ENCODE results near the gene EHBP1. TPM values are rescaled to one million over a fixed set of nuclear protein-coding genes. Genes with fewer than 3 reads are reported as not detected.

Gene EHBP1
- polyA plus RNA-seq, 3 donors = 4.2 to 6.1 (median 6.0) TPM

DNA sequence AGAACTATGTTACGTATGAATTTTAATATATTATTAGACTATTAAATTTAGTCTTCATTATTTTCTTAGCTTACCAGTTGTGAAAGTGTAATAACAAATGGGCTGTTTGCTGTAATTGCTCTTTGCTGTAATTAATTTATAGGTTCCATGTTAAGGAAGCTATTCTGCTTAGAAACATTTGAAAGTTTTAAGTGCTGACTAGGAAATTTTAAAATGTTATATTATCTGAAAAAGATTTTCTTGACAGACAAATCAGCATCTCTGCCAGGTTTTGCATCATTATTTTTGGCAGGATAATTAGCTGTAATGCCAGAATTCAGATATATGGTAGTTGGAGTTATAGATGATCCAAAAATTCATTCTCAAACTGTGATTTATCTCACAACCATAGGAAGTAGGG, 387.3 kb downstream of the EHBP1 start:
- Mint-ChIP-seq H3K9me3 (peaks cover 2 to 10% (median 6%) of the 10 kb centered on the region in 7 donors), H3K4me1 (no peaks in the 10 kb centered on the region), H3K4me3 (no peak overlapping the region), H3K36me3 (no peaks in the 10 kb centered on the region), H3K27me3 (ENCODE audit: low read depth in 3 of 3) (peaks cover 1 to 3% (median 3%) of the 10 kb centered on the region in 3 donors), H3K27ac (no peak overlapping the region)
- no peak overlapping the region for H2AFZ ChIP-seq (ENCODE audit: insufficient read depth, low read depth, low read length, poor library complexity, severe bottlenecking)
- intact Hi-C loops (cut with micrococcal nuclease) = no loop called here
- H3K4me2 ChIP-seq (replicated peaks; ENCODE audit: extremely low read depth, low read length, poor library complexity, severe bottlenecking) = no peak overlapping the region
- no peaks in the 10 kb centered on the region for H3K27me3 ChIP-seq (ENCODE audit: control insufficient read depth in 2 of 2, insufficient read depth in 2 of 2, low read length in 2 of 2)
- H3K36me3 ChIP-seq (replicated peaks in 1 of 2; ENCODE audit: control insufficient read depth in 1 of 2, insufficient read depth in 2 of 2, low read length in 2 of 2) = no peaks in the 10 kb centered on the region
- TF ChIP-seq, protein P1, sequence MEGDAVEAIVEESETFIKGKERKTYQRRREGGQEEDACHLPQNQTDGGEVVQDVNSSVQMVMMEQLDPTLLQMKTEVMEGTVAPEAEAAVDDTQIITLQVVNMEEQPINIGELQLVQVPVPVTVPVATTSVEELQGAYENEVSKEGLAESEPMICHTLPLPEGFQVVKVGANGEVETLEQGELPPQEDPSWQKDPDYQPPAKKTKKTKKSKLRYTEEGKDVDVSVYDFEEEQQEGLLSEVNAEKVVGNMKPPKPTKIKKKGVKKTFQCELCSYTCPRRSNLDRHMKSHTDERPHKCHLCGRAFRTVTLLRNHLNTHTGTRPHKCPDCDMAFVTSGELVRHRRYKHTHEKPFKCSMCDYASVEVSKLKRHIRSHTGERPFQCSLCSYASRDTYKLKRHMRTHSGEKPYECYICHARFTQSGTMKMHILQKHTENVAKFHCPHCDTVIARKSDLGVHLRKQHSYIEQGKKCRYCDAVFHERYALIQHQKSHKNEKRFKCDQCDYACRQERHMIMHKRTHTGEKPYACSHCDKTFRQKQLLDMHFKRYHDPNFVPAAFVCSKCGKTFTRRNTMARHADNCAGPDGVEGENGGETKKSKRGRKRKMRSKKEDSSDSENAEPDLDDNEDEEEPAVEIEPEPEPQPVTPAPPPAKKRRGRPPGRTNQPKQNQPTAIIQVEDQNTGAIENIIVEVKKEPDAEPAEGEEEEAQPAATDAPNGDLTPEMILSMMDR (IDR thresholded peaks at IDR 0.05) = no peak
- H3K79me2 ChIP-seq (ENCODE audit: insufficient read depth, low read length) = no peaks in the 10 kb centered on the region
- H4K20me1 ChIP-seq (ENCODE audit: insufficient read depth, low read length) = no peaks in the 10 kb centered on the region
- DNase-seq = no peak
- H3K27ac ChIP-seq (ENCODE audit: low read depth in 1 of 2, low read length in 2 of 2) = no peak overlapping the region
- H3K4me1 ChIP-seq (ENCODE audit: control insufficient read depth in 1 of 2, insufficient read depth in 2 of 2, low read length in 2 of 2) = no peaks in the 10 kb centered on the region
- WGBS (ENCODE audit: insufficient coverage) = no CpG with 5 or more reads among the region's 1 CpG
- no peaks in the 10 kb centered on the region for H3K9me3 ChIP-seq (replicated peaks in 1 of 2; ENCODE audit: control insufficient read depth in 1 of 2, insufficient read depth in 1 of 2, low read length in 2 of 2)
- H3K4me3 ChIP-seq (replicated peaks in 1 of 3; ENCODE audit: low read depth in 2 of 3, low read length in 3 of 3) = no peak overlapping the region
- H3K9ac ChIP-seq (ENCODE audit: insufficient read depth, low read length, poor library complexity, severe bottlenecking) = no peak overlapping the region

DNA sequence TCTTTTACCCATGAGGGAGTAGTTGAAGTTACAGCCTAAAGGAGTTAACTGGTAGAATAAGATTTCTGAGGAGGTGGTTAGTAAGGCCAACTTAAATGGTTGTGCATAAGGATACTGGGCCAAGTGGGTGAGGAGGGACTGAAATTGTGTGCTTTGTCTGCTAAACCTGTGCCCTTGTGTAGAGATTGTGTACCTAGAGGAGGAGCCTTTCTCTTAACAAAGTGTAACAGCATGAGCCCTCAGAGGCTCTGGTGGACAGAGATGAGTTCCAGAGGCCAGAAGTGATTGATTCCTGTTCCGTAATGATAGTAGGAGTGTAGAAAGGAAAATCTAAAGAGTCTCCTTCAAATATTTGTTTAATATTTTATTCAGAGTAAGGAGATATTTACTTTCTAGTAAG, 388.0 kb downstream of the EHBP1 start:
- WGBS (ENCODE audit: insufficient coverage) = no CpG with 5 or more reads among the region's 1 CpG
- no peak for DNase-seq
- no peaks in the 10 kb centered on the region for H3K36me3 ChIP-seq (replicated peaks in 1 of 2; ENCODE audit: control insufficient read depth in 1 of 2, insufficient read depth in 2 of 2, low read length in 2 of 2)
- no peak overlapping the region for H2AFZ ChIP-seq (ENCODE audit: insufficient read depth, low read depth, low read length, poor library complexity, severe bottlenecking)
- Mint-ChIP-seq H3K27me3 (ENCODE audit: low read depth in 3 of 3) (peaks cover 1 to 3% (median 3%) of the 10 kb centered on the region in 3 donors), H3K4me1 (no peaks in the 10 kb centered on the region), H3K9me3 (peaks cover 2 to 11% (median 7%) of the 10 kb centered on the region in 7 donors), H3K4me3 (no peak overlapping the region), H3K27ac (no peak overlapping the region), H3K36me3 (no peaks in the 10 kb centered on the region)
- no peaks in the 10 kb centered on the region for H3K79me2 ChIP-seq (ENCODE audit: insufficient read depth, low read length)
- H3K4me1 ChIP-seq (ENCODE audit: control insufficient read depth in 1 of 2, insufficient read depth in 2 of 2, low read length in 2 of 2) = no peaks in the 10 kb centered on the region
- intact Hi-C loops (cut with micrococcal nuclease) = no loop called here
- no peak overlapping the region for H3K4me3 ChIP-seq (replicated peaks in 1 of 3; ENCODE audit: low read depth in 2 of 3, low read length in 3 of 3)
- TF ChIP-seq, protein P1 (IDR thresholded peaks at IDR 0.05) = no peak
- no peak overlapping the region for H3K9ac ChIP-seq (ENCODE audit: insufficient read depth, low read length, poor library complexity, severe bottlenecking)
- H4K20me1 ChIP-seq (ENCODE audit: insufficient read depth, low read length) = no peaks in the 10 kb centered on the region
- H3K9me3 ChIP-seq (replicated peaks in 1 of 2; ENCODE audit: control insufficient read depth in 1 of 2, insufficient read depth in 1 of 2, low read length in 2 of 2) = no peaks in the 10 kb centered on the region
- H3K27ac ChIP-seq (ENCODE audit: low read depth in 1 of 2, low read length in 2 of 2) = no peak overlapping the region
- no peaks in the 10 kb centered on the region for H3K27me3 ChIP-seq (ENCODE audit: control insufficient read depth in 2 of 2, insufficient read depth in 2 of 2, low read length in 2 of 2)
- no peak overlapping the region for H3K4me2 ChIP-seq (replicated peaks; ENCODE audit: extremely low read depth, low read length, poor library complexity, severe bottlenecking)

Small RNAs within 50 kb of the gene (small RNA-seq; reads per million reads assigned to genes)
- gene RF00019 (ENCODE audit: insufficient read length, low read depth) = not detected

Other genes starting within 250 kb of the EHBP1 start
- gene TMEM17, start 199.5 kb upstream of the EHBP1 start, polyA plus RNA-seq = under 1 TPM; 0.08 to 0.26 (median 0.10) TPM

All from CD14-positive monocyte (primary cell).